Cardiac fibroblast (primary cell): Measurements from ENCODE around the gene SGSM2.
"Not testable (repeated sequence)": the region's sequence is repeated elsewhere in the genome, so short reads cannot be mapped to it uniquely, and the experiment has no call there.

Source experiments
- DNase-seq, 2 donors: peaks; one replicate each; pipeline versions ENCODE4 v3.0.0 to v3.0.0-alpha.2; 2010; ENCODE audit warnings: low read depth in 2 of 2
- H3K4me3 ChIP-seq, 2 donors: replicated peaks in 1 of 2; 1 replicate in 1 of 2; 2 replicates in 1 of 2; pipeline ENCODE4 v1.5.1; 2011; ENCODE audit warnings: low read depth in 2 of 2, low read length in 2 of 2, mild to moderate bottlenecking in 2 of 2, moderate library complexity in 1 of 2
- CTCF ChIP-seq: IDR thresholded peaks from one replicate; pipeline ENCODE4 v1.5.1; 2011; ENCODE audit warnings: low read depth, mild to moderate bottlenecking, low read length, inconsistent platforms

The SGSM2 gene

GRCh38 chr17:2299756-2300155 lies 37.5 kb upstream of the SGSM2 start:
- DNase-seq: no peak
- TF ChIP-seq CTCF: no peak
- H3K4me3 ChIP-seq: no peak overlapping the region

- H3K4me3 ChIP-seq: peak overlapping the region; percentile 93
- no peak for TF ChIP-seq CTCF
- no peak for DNase-seq
These were observed 34.5 kb upstream of the SGSM2 start for GRCh38 chr17:2302778-2303203.

- peak; percentile 89 to 91 for DNase-seq
- TF ChIP-seq CTCF: no peak
- H3K4me3 ChIP-seq: peak within 1 kb of the TSS; percentile 93
These were observed 33.8 kb upstream of the SGSM2 start, which contains the start of the genes SMG6 and SRR for GRCh38 chr17:2303204-2304188. Gene SMG6 (minus strand): TSS chr17:2303785. CDS start chr17:2303720, 65 bp downstream. Gene SRR (plus strand): TSS chr17:2303950. CDS start chr17:2315561, 11,611 bp downstream.

- H3K4me3 ChIP-seq: no peak overlapping the region
- DNase-seq: no peak
- TF ChIP-seq CTCF: no peak
These were observed 32.4 kb upstream of the SGSM2 start for GRCh38 chr17:2304931-2305330.

GRCh38 chr17:2309338-2310154 lies 27.8 kb upstream of the SGSM2 start:
- DNase-seq: peak; percentile 15 to 65
- TF ChIP-seq CTCF: no peak
- H3K4me3 ChIP-seq: no peak overlapping the region

- DNase-seq: peak; percentile 22 to 39
- no peak overlapping the region for H3K4me3 ChIP-seq
- no peak for TF ChIP-seq CTCF
These were observed 24.6 kb upstream of the SGSM2 start for GRCh38 chr17:2312736-2313135.

- H3K4me3 ChIP-seq, DNase-seq: not testable (repeated sequence)
These were observed 20.4 kb upstream of the SGSM2 start for GRCh38 chr17:2316916-2317205.
